Liver (tissue), 9 donors: ENCODE data around the gene TBX6. TPM values are rescaled to one million over a fixed set of nuclear protein-coding genes. Genes with fewer than 3 reads are reported as not detected.

Experiments used
- DNase-seq: peaks from one replicate; pipeline ENCODE4 v3.0.0-alpha.2; 2017; ENCODE audit warnings: low spot score
- H3K27ac ChIP-seq, 2 donors: one replicate each; pipeline ENCODE4 v1.7.0; 2013; ENCODE audit warnings: inconsistent platforms in 2 of 2, low read length in 2 of 2, control low read depth in 1 of 2, low read depth in 1 of 2, mild to moderate bottlenecking in 1 of 2
- H3K27me3 ChIP-seq, 4 donors: one replicate each; pipeline versions ENCODE4 v1.6.1 to v1.7.0; 2013; ENCODE audit warnings: low read length in 3 of 4, inconsistent platforms in 1 of 4, mild to moderate bottlenecking in 1 of 4, moderate library complexity in 1 of 4; ENCODE audit not compliant: control insufficient read depth in 4 of 4, insufficient read depth in 4 of 4
- H3K36me3 ChIP-seq, 4 donors: one replicate each; pipeline versions ENCODE4 v1.6.1 to v1.7.0; 2013; ENCODE audit warnings: low read length in 3 of 4, mild to moderate bottlenecking in 3 of 4, low read depth in 1 of 4, moderate library complexity in 1 of 4; ENCODE audit not compliant: control insufficient read depth in 4 of 4, insufficient read depth in 3 of 4
- H3K4me1 ChIP-seq, 4 donors: one replicate each; pipeline versions ENCODE4 v1.6.1 to v1.7.0; 2013; ENCODE audit warnings: low read length in 3 of 4, mild to moderate bottlenecking in 3 of 4, moderate library complexity in 1 of 4; ENCODE audit not compliant: control insufficient read depth in 4 of 4, insufficient read depth in 4 of 4
- H3K4me3 ChIP-seq, 3 donors: one replicate each; pipeline versions ENCODE4 v1.6.1 to v1.7.0; 2013; ENCODE audit warnings: low read length in 3 of 3, control low read depth in 1 of 3, low read depth in 1 of 3, mild to moderate bottlenecking in 1 of 3
- H3K9ac ChIP-seq, 2 donors: one replicate each; pipeline ENCODE4 v1.7.0; 2013; ENCODE audit warnings: low read length in 2 of 2, mild to moderate bottlenecking in 2 of 2, moderate library complexity in 2 of 2, control low read depth in 1 of 2, low read depth in 1 of 2
- H3K9me3 ChIP-seq, 4 donors: one replicate each; pipeline versions ENCODE4 v1.6.1 to v1.7.0; 2013; ENCODE audit warnings: low read length in 3 of 4; ENCODE audit not compliant: control insufficient read depth in 4 of 4
- ATF3 ChIP-seq: IDR thresholded peaks from 2 replicates; pipeline ENCODE4 v1.6.1; 2016; ENCODE audit warnings: antibody characterized with exemption
- FOXA1 ChIP-seq: IDR thresholded peaks from 2 replicates; pipeline ENCODE4 v1.6.1; 2016; ENCODE audit warnings: antibody characterized with exemption
- FOXA2 ChIP-seq: IDR thresholded peaks from 2 replicates; pipeline ENCODE4 v1.6.1; 2016; ENCODE audit warnings: antibody characterized with exemption
- GABPA ChIP-seq, 2 donors: IDR thresholded peaks in 1 of 2; conservative IDR thresholded peaks in 1 of 2; 2 replicates each; pipeline ENCODE4 v1.6.1; 2016; ENCODE audit warnings: antibody characterized with exemption in 2 of 2, mild to moderate bottlenecking in 1 of 2, moderate library complexity in 1 of 2
- HNF4G ChIP-seq: IDR thresholded peaks from 2 replicates; pipeline ENCODE4 v1.6.1; 2016; ENCODE audit warnings: antibody characterized with exemption
- JUND ChIP-seq, 2 donors: IDR thresholded peaks; 2 replicates each; pipeline ENCODE4 v1.6.1; 2016; ENCODE audit warnings: antibody characterized with exemption in 2 of 2
- NR2F2 ChIP-seq: IDR thresholded peaks from 2 replicates; pipeline ENCODE4 v1.6.1; 2016; ENCODE audit warnings: antibody characterized with exemption
- RAD21 ChIP-seq, 2 donors: IDR thresholded peaks; 2 replicates each; pipeline ENCODE4 v1.6.1; 2016; ENCODE audit warnings: antibody characterized with exemption in 2 of 2, mild to moderate bottlenecking in 2 of 2
- RXRA ChIP-seq, 2 donors: IDR thresholded peaks; 2 replicates each; pipeline ENCODE4 v1.6.1; 2017 to 2018; ENCODE audit warnings: antibody characterized with exemption in 2 of 2, mild to moderate bottlenecking in 1 of 2
- SP1 ChIP-seq: IDR thresholded peaks from 2 replicates; pipeline ENCODE4 v1.6.1; 2018; ENCODE audit warnings: antibody characterized with exemption, mild to moderate bottlenecking
- YY1 ChIP-seq: IDR thresholded peaks from 2 replicates; pipeline ENCODE4 v1.6.1; 2016; ENCODE audit warnings: antibody characterized with exemption, mild to moderate bottlenecking
- ZBTB33 ChIP-seq: IDR thresholded peaks from 2 replicates; pipeline ENCODE4 v1.6.1; 2016; ENCODE audit warnings: antibody characterized with exemption
- WGBS: extraction: QIAGEN DNeasy Blood & Tissue Kit; methylation state at CpG from one replicate; pipeline ENCODE4 v1.1.7; 2013; 5-methylcytosine and 5-hydroxymethylcytosine counted together
- polyA plus RNA-seq, 2 donors: library from polyadenylated mRNA; stranded (reverse) in 1 of 2; unstranded in 1 of 2; fragments of 200-250 nt in 1 of 2; fragments of >200 nt in 1 of 2; fragmentation: Nextera tagmentation in 1 of 2; extraction: Ambion mirVana in 1 of 2; gene quantifications; one replicate each; pipeline versions ENCODE4 v1.2.1 to v1.2.3, GENCODE V29; 2013 to 2015
- total RNA-seq, 2 donors: library from RNA; depleted of rRNA; stranded (reverse); fragments of >200 nt; gene quantifications; one replicate each; pipeline ENCODE4 v1.2.3, GENCODE V29; 2014
- TF ChIP-seq, protein P1 (sequence below): fragments of 150-350 bp; IDR thresholded peaks from 2 replicates; pipeline ENCODE4 v1.5.1; 2017; ENCODE audit warnings: improper control_type of control experiment, low read depth, low read length; ENCODE audit not compliant: missing input control
- donor health status: healthy.
- donor health status: healthy.
- donor health status: healthy.
- donor health status: healthy.
- donor health status: healthy.

Gene TBX6
- total and polyA plus RNA-seq, 4 donors = 0.09 to 0.26 (median 0.18) TPM

DNA sequence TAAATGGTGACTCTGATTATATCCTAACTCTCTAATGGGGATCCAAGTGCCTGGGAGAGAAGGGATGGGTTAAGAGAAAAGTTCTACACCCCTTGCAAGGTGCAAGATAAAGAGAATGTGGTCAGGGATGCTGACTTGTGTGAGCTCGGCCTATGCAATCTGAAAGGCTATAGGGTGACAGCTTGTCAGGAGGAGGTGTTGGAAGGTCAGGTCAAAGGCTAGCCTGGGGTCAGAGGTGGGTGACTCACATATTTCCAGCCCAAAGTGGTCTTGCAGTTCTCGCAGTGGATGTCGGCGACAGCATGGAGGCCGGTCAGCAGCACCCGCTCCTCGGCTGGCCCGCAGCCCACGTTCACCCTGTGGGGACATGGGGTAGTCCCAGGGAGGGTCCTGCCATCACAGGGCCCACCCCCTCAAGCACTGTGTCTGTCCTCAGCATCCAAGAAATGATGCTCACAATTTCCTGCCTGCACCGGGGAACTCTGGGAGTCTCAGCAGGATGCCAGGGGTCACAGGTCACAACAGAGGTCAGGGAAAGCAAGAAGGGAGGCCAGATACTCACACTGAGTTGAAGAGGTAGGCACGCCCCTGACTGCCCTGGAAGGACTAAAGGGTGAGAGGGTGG, 2.9 kb upstream of the TBX6 start:
- Histone ChIP-seq H3K9me3 (peaks cover 0 to 13% (median 2%) of the 10 kb centered on the region in 4 donors), H3K4me3 (peak overlapping the region in 1 of 3 donors; percentile 86), H3K27ac (peak overlapping the region; percentile 69 to 86), H3K36me3 (peaks cover 0 to 6% (median under 1%) of the 10 kb centered on the region in 4 donors), H3K27me3 (no peaks in the 10 kb centered on the region), H3K9ac (no peak overlapping the region), H3K4me1 (peaks cover 12 to 41% (median 27%) of the 10 kb centered on the region in 4 donors)
- TF ChIP-seq NR2F2 = peak; percentile 97
- no peak for TF ChIP-seq JUND (IDR thresholded peaks at IDR 0.05)
- TF ChIP-seq RXRA (IDR thresholded peaks at IDR 0.05) = peak in 1 of 2 donors; percentile 11
- TF ChIP-seq FOXA1 = no peak
- 83% methylated on average over 11 of the region's 11 CpGs for WGBS
- DNase-seq = no peak

- H3K4me1 ChIP-seq = peaks cover 12 to 41% (median 27%) of the 10 kb centered on the region in 4 donors
- H3K27ac ChIP-seq = peak overlapping the region; percentile 83 to 88
- peak overlapping the region; percentile 51 to 57 (median 51) for H3K4me3 ChIP-seq
- DNase-seq = peak; percentile 67
- no peaks in the 10 kb centered on the region for H3K27me3 ChIP-seq
- TF ChIP-seq SP1 (peak; percentile 10), NR2F2 (no peak), ZBTB33 (no peak), GABPA (IDR thresholded peaks at IDR 0.05 in 1 of 2, conservative IDR thresholded peaks at IDR 0.05 in 1 of 2) (no peak), FOXA1 (no peak), YY1 (peak; percentile 39), JUND (IDR thresholded peaks at IDR 0.05) (no peak), FOXA2 (no peak), RAD21 (IDR thresholded peaks at IDR 0.05) (peak in 1 of 2 donors; percentile 49), HNF4G (no peak), ATF3 (no peak), RXRA (IDR thresholded peaks at IDR 0.05) (no peak)
- TF ChIP-seq, protein P1, sequence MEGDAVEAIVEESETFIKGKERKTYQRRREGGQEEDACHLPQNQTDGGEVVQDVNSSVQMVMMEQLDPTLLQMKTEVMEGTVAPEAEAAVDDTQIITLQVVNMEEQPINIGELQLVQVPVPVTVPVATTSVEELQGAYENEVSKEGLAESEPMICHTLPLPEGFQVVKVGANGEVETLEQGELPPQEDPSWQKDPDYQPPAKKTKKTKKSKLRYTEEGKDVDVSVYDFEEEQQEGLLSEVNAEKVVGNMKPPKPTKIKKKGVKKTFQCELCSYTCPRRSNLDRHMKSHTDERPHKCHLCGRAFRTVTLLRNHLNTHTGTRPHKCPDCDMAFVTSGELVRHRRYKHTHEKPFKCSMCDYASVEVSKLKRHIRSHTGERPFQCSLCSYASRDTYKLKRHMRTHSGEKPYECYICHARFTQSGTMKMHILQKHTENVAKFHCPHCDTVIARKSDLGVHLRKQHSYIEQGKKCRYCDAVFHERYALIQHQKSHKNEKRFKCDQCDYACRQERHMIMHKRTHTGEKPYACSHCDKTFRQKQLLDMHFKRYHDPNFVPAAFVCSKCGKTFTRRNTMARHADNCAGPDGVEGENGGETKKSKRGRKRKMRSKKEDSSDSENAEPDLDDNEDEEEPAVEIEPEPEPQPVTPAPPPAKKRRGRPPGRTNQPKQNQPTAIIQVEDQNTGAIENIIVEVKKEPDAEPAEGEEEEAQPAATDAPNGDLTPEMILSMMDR = peak; percentile 40
- peaks cover 0 to 7% (median 1%) of the 10 kb centered on the region in 4 donors for H3K9me3 ChIP-seq
- H3K36me3 ChIP-seq = peaks cover 0 to 6% (median under 1%) of the 10 kb centered on the region in 4 donors
- WGBS = 18% methylated on average over 22 of the region's 22 CpGs
- H3K9ac ChIP-seq = peak overlapping the region; percentile 10 to 73
Observed at GRCh38 chr16:30092373-30093010, 768 bp upstream of the TBX6 start.
